ENCODE measurements around the gene OR4X2.
"Not testable (repeated sequence)": the region's sequence is repeated elsewhere in the genome, so short reads cannot be mapped to it uniquely, and the experiment has no call there.

The OR4X2 gene

DNA sequence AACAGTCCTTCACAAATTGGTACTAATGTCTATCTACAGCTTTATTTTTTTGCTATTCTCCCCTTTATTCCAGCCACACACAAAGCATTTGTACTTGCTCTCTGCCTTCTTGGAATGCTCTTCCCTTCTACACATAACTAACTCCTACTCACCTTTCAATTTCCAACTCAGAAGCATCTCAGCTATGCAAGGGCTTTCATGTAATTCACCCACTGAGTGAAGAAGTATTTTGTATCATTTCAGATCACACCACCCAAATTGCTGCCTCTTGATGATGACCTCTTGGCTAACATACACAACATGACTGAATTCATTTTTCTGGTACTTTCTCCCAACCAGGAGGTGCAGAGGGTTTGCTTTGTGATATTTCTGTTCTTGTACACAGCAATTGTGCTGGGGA, at the start of gene OR4X2:
Gene OR4X2, plus strand, starts transcription at position 301 of the 400 bp plus-strand sequence. Its CDS starts 0 bp downstream, at position 301.
- no peak for DNase-seq

- no peak for DNase-seq
Observed at GRCh38 chr11:48207881-48208280, 37.0 kb upstream of the OR4X2 start.

GRCh38 chr11:48210052-48210451, 34.9 kb upstream of the OR4X2 start:
- no peak for DNase-seq

DNA sequence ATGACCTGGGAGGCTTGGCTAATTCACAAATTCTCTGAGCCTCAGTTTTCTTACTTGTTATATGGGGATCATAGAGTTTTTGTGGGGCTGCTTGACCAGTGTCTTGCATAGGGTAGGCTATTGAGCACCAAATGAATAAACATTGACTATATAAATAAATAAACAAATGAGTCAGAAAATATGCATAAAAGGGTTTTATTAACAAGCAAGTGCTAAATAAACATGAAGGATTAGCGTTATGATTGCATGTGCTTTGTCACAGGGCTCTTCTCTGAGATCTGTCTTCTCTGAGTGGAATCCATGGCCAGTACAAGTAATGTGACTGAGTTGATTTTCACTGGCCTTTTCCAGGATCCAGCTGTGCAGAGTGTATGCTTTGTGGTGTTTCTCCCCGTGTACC, 28.4 kb upstream of the OR4X2 start, which contains the start of gene OR4B1:
Gene OR4B1, plus strand, starts transcription at position 301 of the 400 bp plus-strand sequence. Its CDS starts 0 bp downstream, at position 301.
- DNase-seq: no peak

DNA sequence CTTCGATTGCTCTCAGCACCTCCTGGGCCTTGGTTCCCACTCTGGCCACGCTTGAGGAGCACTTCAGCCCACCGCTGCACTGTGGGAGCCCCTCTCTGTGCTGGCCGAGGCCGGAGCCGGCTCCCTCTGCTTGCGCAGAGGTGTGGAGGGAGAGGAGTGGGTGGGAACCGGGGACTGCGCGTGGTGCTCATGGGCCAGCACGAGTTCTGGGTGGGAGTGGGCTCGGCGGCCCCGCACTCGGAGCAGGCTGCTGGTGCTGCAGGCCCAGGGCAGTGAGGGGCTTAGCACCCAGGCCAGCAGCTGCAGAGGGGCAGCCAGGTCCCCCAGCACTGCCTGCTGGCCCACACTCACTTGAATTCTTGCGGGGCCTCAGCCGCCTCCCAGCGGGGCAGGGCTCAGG, 16.1 kb upstream of the OR4X2 start:
- DNase-seq: no peak

DNA sequence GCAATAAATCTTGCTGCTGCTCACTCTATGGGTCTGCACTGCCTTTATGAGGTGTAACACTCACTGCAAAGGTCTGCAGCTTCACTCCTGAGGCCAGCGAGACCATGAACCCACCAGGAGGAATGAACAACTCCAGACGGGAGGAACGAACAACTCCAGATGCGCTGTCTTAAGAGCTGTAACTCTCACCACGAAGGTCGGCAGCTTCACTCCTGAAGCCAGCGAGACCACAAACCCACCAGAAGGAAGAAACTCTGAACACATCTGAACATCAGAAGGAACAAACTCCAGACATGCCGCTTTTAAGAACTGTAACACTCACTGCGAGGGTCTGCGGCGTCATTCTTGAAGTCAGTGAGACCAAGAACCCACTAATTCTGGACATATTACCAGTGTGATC, 14.8 kb upstream of the OR4X2 start:
- not testable (repeated sequence) for DNase-seq

- no peak for DNase-seq
Observed at GRCh38 chr11:48237727-48238126, 7.2 kb upstream of the OR4X2 start.

GRCh38 chr11:48242501-48242900, 2.4 kb upstream of the OR4X2 start:
- no peak for DNase-seq

- no peak for DNase-seq
Observed at GRCh38 chr11:48248902-48249301, 4.0 kb downstream of the OR4X2 start.

GRCh38 chr11:48261600-48261999, 16.7 kb downstream of the OR4X2 start:
- DNase-seq: no peak

- DNase-seq: no peak
Observed at GRCh38 chr11:48263423-48263911, 18.6 kb downstream of the OR4X2 start, which contains the start of gene OR4X1. Gene OR4X1 (plus strand): TSS chr11:48263861. CDS start chr11:48263861, 0 bp downstream.

- no peak for DNase-seq
Observed at GRCh38 chr11:48270621-48271020, 25.7 kb downstream of the OR4X2 start.

DNA sequence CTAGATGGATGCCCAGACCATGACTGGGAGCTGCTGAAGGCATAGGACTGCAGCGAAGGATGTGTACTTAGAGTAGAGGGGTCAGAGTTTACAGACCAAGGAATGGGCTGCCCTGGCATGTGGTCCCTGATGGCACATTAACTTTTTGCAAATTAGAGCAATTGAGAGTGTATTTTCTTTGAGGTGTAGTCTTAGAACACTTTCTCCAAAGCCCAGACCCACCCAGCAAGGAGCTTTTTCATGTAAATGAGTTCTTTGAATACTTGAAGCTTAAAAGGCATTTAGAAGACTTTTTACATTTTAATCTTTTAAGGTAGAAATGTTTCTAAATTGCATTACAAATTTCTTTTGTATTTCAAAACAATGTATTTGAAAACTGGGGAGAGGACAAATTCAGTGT, 27.7 kb downstream of the OR4X2 start:
- DNase-seq: no peak

Data from NCI-H774 (cell line).